Measurements from ENCODE around the gene PIGR. TPM values are rescaled to one million over a fixed set of nuclear protein-coding genes. Genes with fewer than 3 reads are reported as not detected.

PIGR gene
- total and polyA plus RNA-seq, 9 of the 15 experiments (the other 6 are each of a cell fraction or from before 2014, with no cell fraction given) = 0.01 to 1.5 (median 0.03) TPM; not detected in 4

GRCh38 chr1:206941766-206942418, 4.4 kb downstream of the PIGR start (continued):
- TF ChIP-seq REST (IDR thresholded peaks at IDR 0.05; ENCODE audit: borderline replicate concordance) (no peak), REST (CRISPR knock-in tag; IDR thresholded peaks at IDR 0.05; ENCODE audit: low read depth) (no peak), ZBTB40 (IDR thresholded peaks at IDR 0.05) (no peak), ZBTB40 (CRISPR knock-in tag; IDR thresholded peaks at IDR 0.05) (no peak), DNMT1 (IDR thresholded peaks at IDR 0.05) (no peak), ZNF436 (CRISPR knock-in tag; IDR thresholded peaks at IDR 0.05) (no peak), CBX3 (IDR thresholded peaks at IDR 0.05; ENCODE audit: borderline replicate concordance in 1 of 2, low read length in 2 of 2) (no peak), POU5F1 (IDR thresholded peaks at IDR 0.05; ENCODE audit: borderline replicate concordance, low read depth, low read length, partially characterized antibody) (no peak), ZBTB26 (CRISPR knock-in tag; IDR thresholded peaks at IDR 0.05) (no peak)
